Suprapubic skin (tissue), 3 donors: ENCODE results near the gene SPDYC.

Experiments used
- CTCF ChIP-seq, 2 donors: fragments of 200-600 bp in 1 of 2; fragments of 450-650 bp in 1 of 2; sonication (generic) in 1 of 2; IDR thresholded peaks; one replicate each; pipeline ENCODE4 v1.5.1; 2016 to 2019; ENCODE audit warnings: antibody characterized with exemption in 2 of 2, mild to moderate bottlenecking in 1 of 2, moderate library complexity in 1 of 2
- EP300 ChIP-seq: sonication (generic); formaldehyde crosslinking; IDR thresholded peaks from one replicate; pipeline ENCODE4 v1.6.1; 2017; ENCODE audit warnings: antibody characterized with exemption
- POLR2A ChIP-seq, 2 donors: fragments of 450-650 bp; IDR thresholded peaks; one replicate each; pipeline ENCODE4 v1.6.1; 2017; ENCODE audit warnings: antibody characterized with exemption in 2 of 2, mild to moderate bottlenecking in 2 of 2, moderate library complexity in 2 of 2

- TF ChIP-seq POLR2A (IDR thresholded peaks at IDR 0.05) (no peak), CTCF (IDR thresholded peaks at IDR 0.05) (no peak), EP300 (no peak)
These were observed 22.5 kb upstream of the SPDYC start for GRCh38 chr11:65147352-65148075.
